ENCODE results near the gene NRIP3.
A peak's percentile ranks its signal among the peaks of the same experiment; 100 is the strongest.
"Not testable (repeated sequence)": the region's sequence is repeated elsewhere in the genome, so short reads cannot be mapped to it uniquely, and the experiment has no call there.

Gene NRIP3

DNA sequence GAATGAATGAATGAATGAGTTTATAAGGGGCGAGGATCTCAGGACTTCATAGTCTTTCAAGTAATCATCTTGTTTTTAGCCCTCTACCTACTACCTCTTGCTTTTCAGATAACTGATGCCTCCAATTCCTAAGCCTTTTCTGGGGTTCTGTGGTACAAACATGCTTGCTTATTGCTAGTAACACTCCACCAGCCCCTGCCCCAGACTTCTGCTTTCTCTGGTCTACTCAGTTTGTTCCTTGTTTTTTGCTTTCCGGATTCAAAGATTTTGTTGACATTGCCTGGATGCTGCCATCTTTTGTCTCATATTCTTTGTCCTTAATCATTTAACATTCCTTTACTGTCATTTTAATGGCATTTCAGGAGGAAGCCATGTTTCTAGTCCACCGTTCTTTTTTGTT, 30.7 kb downstream of the NRIP3 start:
- no peak for DNase-seq (ENCODE audit: low read depth in 2 of 3, low spot score in 1 of 3)

DNA sequence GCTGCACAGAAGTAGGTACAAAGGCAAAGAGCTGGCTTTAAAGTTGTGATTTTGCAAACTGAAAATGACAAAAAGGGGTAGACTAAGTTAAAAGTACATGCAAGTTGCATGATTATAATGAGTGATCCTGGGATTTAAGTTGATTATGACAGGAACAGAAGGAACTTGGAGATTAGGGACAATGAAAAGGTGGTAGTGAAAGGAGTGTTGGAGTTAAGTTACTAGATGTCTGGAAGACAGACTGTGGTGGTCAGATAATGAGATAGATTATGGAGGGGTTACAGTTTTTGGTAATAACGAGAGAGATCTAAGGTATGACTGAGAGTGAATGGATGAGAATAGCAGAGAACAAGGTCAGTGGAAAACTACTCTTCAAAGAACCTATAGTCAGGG, 31.9 kb downstream of the NRIP3 start:
- no peak for DNase-seq (ENCODE audit: low read depth in 2 of 3, low spot score in 1 of 3)

- no peak for DNase-seq (ENCODE audit: low read depth in 2 of 3, low spot score in 1 of 3)
Measured at GRCh38 chr11:8971196-8971923, 32.4 kb downstream of the NRIP3 start.

DNA sequence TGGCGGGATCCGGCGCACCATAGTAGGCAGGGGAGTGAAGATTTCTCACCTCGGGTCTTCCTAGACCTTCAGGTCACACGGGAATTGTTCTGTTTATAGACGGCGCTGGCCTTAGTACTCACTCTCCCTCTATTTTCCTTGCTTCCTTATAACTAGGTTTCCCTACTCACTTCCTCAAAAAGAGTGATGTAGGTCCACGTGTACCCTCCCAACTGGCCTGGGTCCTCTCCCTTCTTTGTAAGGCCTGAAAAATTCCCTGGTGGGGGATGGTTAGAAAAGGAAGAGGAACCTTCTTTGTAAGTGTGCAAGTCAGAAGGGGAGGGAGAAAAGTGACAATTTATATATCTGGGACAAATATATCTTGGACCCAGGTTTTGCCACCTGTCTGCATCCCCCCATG, 36.6 kb downstream of the NRIP3 start:
- DNase-seq (ENCODE audit: low read depth in 2 of 3, low spot score in 1 of 3): no peak

DNA sequence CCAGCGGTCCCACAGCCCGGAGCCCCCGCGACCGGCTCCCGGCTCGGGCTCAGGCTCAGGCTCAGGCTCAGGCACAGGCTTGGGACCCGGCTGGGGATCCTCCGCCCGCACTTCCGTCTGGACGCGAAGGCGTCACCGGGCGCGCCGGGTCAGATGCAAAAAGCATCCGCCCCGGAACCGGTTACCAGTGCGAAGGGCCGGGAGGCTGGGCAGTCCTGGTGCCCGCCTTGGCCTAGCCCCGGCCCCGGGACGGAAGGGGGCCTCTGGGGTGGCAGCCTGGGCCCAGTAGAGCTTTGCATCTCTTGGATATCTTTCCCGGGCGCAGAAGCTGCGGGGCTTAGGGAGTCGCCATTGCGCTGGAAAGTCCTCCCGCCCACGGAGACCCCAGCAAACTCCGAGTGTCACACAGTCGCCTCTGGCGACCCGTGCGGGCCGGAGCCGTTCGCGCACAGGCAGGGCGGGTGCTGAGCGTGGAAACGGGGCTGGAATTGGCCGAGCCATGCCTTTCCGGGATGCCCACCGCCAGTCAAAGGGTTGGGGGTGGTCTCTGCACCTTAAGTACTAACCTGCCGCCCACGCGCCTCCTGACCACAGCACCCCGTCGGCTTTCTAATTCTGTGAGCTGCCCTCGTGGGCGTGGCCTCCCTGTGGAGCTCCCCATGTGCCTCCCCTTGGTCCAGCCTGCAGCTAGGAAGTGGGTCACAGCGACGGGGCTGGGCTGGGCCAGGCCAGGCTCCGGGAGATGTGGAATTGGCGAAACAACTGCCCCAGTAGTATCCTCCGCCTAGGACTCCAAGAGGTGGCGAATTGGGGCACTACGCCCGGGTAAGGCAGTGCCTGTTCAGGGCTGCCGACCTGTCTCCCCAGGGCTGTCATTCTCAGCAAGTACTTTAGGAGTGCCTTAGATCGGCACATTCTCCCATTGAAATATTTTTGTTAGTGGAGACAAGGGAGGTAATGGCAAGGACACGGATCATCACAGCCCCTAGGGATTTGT, 39.2 kb downstream of the NRIP3 start, which contains the start of gene TMEM9B:
TMEM9B (minus strand) TSS at position 119 of the 997 bp plus-strand sequence. CDS start 129 bp downstream, outside the sequence.
- DNase-seq (ENCODE audit: low read depth in 2 of 3, low spot score in 1 of 3): peak; percentile 64 to 79 (median 70)

- peak; percentile 56 to 73 (median 60) for DNase-seq (ENCODE audit: low read depth in 2 of 3, low spot score in 1 of 3)
Measured at GRCh38 chr11:8963569-8964323, 40.1 kb downstream of the NRIP3 start.

DNA sequence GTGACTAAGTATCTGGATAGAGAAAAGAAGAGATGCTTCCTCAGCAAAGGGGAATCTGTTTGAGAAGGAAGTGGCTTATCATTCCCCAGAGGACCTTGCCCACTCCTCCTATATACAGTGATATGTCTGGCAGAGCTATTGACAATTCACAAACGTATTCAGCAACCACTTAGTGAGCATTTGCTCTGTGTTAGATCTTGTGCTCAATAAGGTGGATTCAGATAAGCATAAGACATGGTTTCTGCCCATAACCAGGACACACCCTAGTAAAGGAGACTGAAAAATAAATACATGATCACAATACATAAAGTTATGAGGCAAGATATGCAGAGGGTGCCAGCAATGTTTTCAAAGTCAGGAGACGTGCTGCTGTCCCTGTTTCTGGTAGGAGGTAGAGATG, 41.0 kb downstream of the NRIP3 start:
- DNase-seq (ENCODE audit: low read depth in 2 of 3, low spot score in 1 of 3): no peak

DNA sequence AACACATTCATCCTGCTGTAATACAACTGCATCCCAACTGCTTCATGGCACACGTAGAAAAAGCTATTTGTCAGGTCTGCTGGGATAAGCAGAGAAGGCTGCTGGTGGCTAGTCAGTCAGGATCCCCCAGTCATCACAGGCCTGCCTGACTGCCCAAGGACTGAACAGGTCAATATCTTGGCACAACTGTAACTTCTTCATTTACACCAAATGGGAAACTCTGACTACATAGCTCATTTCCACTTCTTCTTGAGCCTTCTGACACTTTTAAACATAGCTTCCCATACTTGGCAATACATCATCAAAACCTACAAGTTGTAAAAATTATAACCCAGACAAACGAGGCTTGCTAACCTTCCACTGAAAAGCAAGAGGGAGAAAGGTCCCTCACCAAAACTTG, 42.4 kb downstream of the NRIP3 start:
- DNase-seq (ENCODE audit: low read depth in 2 of 3, low spot score in 1 of 3): no peak

- DNase-seq (ENCODE audit: low read depth in 2 of 3, low spot score in 1 of 3): peak in 1 of 3 donors; percentile 43
Measured at GRCh38 chr11:8959546-8960166, 44.1 kb downstream of the NRIP3 start.

- no peak for DNase-seq (ENCODE audit: low read depth in 2 of 3, low spot score in 1 of 3)
Measured at GRCh38 chr11:8956860-8957259, 46.9 kb downstream of the NRIP3 start.

DNA sequence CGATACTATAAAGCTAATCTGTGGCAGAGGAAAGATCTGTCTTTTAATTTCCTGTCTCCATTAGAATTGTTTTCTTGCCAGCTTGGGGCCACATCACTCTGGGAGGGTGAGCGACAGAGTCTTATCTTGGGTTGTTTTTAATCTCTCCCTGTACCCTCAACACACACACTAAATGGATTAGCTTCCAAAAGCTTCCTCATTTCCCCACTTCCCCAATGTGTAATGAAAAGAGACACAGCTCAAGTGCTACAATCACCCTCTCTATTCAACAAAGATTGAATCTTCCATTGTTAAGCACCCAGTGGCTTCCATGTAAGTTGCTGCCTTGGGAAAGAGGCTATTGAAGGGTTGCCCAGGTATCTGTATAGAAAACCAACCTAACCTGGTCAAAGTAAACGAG, 54.9 kb downstream of the NRIP3 start:
- no peak for DNase-seq (ENCODE audit: low read depth in 2 of 3, low spot score in 1 of 3)

DNA sequence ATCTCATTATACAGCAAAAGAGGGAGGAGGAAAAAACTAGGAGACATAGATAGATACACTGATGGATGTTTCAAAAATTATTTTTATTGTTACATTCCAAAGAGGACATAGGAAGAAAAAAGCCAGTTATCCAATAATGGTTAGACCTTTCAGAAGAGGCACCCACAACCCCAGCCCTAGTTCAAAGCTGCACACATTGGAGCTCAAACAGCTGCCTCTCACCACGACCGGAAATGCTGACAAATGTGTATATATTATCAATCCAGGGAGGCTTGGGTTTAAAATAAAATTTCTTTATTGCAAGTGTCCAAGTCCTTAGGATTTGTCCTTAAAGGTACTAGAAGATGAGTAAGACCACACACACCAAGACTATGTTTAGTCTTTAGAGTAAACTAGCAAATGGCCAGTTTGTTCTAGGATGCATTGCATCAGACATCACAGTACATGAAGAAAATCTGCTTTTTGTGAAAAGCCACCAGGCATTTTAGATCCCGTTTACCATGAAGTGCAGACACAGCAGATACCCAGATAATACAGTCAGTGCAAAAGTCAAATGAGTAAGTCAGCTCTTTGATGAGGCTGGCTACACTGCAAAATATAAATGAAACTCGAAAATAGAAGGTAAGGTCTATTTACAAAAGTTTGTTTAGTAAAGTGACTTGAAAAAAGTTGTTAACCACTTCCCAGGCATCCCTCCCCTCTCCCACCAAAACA, 56.4 kb downstream of the NRIP3 start:
- no peak for DNase-seq (ENCODE audit: low read depth in 2 of 3, low spot score in 1 of 3)

- no peak for DNase-seq (ENCODE audit: low read depth in 2 of 3, low spot score in 1 of 3)
Measured at GRCh38 chr11:8942518-8943066, 61.2 kb downstream of the NRIP3 start, which contains the start of gene ASCL3. TSS of gene ASCL3 (minus strand) at chr11:8943016. CDS start at chr11:8938161, 4,855 bp downstream.

GRCh38 chr11:8941341-8942103, 62.3 kb downstream of the NRIP3 start:
- no peak for DNase-seq (ENCODE audit: low read depth in 2 of 3, low spot score in 1 of 3)

GRCh38 chr11:8937659-8938058, 66.1 kb downstream of the NRIP3 start:
- DNase-seq (ENCODE audit: low read depth in 2 of 3, low spot score in 1 of 3): no peak

- DNase-seq (ENCODE audit: low read depth in 2 of 3, low spot score in 1 of 3): no peak
Measured at GRCh38 chr11:8937159-8937558, 66.6 kb downstream of the NRIP3 start.

DNA sequence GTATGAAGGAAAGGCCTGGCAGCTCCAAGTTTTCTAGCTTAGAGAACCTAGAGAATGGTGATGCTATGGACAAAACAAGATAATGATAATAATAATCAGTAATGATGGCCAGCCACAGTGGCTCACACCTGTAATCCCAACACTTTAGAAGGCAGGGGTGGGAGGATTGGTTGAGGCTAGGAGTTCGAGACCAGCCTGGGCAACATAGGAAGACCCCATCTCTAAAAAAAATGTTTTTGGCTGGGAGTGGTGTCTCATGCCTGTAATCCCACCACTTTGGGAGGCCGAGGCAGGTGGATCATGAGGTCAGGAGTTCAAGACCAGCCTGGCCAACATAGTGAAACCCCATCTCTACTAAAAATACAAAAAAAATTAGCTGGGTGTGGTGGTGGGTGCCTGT, 68.0 kb downstream of the NRIP3 start:
- DNase-seq (ENCODE audit: low read depth in 2 of 3, low spot score in 1 of 3): not testable (repeated sequence)

- no peak for DNase-seq (ENCODE audit: low read depth in 2 of 3, low spot score in 1 of 3)
Measured at GRCh38 chr11:8934742-8935488, 68.9 kb downstream of the NRIP3 start.
